Vagina (tissue), 2 donors: ENCODE measurements around the gene NOTCH1.

Experiments used
- CTCF ChIP-seq, 3 experiments: fragments of 450-650 bp in 2 of 3; fragments of 200-600 bp in 1 of 3; sonication (generic) in 1 of 3; IDR thresholded peaks; one replicate each; pipeline ENCODE4 v1.5.1; 2017 to 2019; ENCODE audit warnings: antibody characterized with exemption in 3 of 3, mild to moderate bottlenecking in 2 of 3, moderate library complexity in 2 of 3
- POLR2A ChIP-seq, 2 donors: fragments of 450-650 bp; IDR thresholded peaks; one replicate each; pipeline ENCODE4 v1.6.1; 2017; ENCODE audit warnings: antibody characterized with exemption in 2 of 2, mild to moderate bottlenecking in 2 of 2, moderate library complexity in 2 of 2

GRCh38 chr9:136521537-136521936 is 24.3 kb downstream of the NOTCH1 start:
- TF ChIP-seq CTCF (IDR thresholded peaks at IDR 0.05) (no peak), POLR2A (IDR thresholded peaks at IDR 0.05) (no peak)
